Measurements from ENCODE around the gene KRTAP5-8.
"Not testable (repeated sequence)": the region's sequence is repeated elsewhere in the genome, so short reads cannot be mapped to it uniquely, and the experiment has no call there.

Gene KRTAP5-8

GRCh38 chr11:71544525-71545214, 6.8 kb downstream of the KRTAP5-8 start:
- FAIRE-seq: no peak

GRCh38 chr11:71545405-71545966, 7.7 kb downstream of the KRTAP5-8 start:
- no peak for FAIRE-seq

GRCh38 chr11:71548120-71548519, 10.3 kb downstream of the KRTAP5-8 start, which contains the start of gene KRTAP5-9:
Gene KRTAP5-9 (plus strand): TSS chr11:71548420. CDS start chr11:71548658, 238 bp downstream.
- no peak for FAIRE-seq

DNA sequence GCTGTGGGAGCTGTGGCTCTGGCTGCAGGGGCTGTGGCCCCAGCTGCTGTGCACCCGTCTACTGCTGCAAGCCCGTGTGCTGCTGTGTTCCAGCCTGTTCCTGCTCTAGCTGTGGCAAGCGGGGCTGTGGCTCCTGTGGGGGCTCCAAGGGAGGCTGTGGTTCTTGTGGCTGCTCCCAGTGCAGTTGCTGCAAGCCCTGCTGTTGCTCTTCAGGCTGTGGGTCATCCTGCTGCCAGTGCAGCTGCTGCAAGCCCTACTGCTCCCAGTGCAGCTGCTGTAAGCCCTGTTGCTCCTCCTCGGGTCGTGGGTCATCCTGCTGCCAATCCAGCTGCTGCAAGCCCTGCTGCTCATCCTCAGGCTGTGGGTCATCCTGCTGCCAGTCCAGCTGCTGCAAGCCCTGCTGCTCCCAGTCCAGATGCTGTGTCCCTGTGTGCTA, 10.9 kb downstream of the KRTAP5-8 start:
- no peak for FAIRE-seq

- FAIRE-seq: no peak
Measured at GRCh38 chr11:71551711-71552110, 13.9 kb downstream of the KRTAP5-8 start.

DNA sequence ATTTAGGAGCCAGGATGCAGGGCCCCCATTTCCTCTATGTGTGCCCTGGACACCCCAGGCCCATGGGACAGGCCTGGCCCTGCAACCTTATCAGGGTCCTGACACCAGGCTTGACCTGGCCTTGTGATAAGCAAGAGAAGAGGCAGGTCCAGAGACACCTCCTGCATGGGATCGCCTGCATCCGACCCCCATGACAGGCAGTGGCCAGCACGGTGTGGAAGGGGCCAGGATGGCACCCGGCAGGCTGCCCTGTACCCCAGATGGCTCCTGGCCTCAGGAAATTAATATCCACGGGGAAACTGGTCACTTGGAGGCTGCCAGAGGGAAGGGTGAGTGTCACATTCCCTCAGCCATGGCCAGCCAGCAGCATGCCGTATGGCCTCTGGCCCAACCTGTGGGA, 17.2 kb downstream of the KRTAP5-8 start:
- no peak for FAIRE-seq

DNA sequence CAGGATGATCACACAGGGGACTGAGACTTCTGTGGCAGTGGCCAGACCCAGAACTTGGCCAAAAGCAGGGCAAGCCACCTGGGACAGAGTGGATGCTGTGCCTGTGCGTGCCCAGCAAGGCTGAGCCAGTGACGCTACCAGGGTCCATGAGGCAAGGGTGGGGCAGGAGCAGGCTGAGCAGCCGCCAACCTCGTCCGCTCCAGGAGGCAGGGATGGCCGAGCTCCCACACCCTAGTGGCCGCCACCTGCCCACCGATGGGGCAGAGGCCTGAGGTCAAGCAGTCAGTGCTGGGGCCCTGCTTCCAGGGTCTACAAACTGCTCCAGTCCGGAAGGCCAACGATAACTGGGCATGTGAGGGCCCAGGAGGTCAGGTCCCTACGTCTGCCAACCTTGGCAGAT, 17.7 kb downstream of the KRTAP5-8 start:
- no peak for FAIRE-seq

GRCh38 chr11:71556018-71556417, 18.2 kb downstream of the KRTAP5-8 start:
- FAIRE-seq: no peak

GRCh38 chr11:71557257-71557656, 19.4 kb downstream of the KRTAP5-8 start:
- no peak for FAIRE-seq

- no peak for FAIRE-seq
Measured at GRCh38 chr11:71558996-71559395, 21.2 kb downstream of the KRTAP5-8 start.

GRCh38 chr11:71562120-71562519, 24.3 kb downstream of the KRTAP5-8 start:
- no peak for FAIRE-seq

- no peak for FAIRE-seq
Measured at GRCh38 chr11:71563406-71563805, 25.6 kb downstream of the KRTAP5-8 start.

- no peak for FAIRE-seq
Measured at GRCh38 chr11:71564430-71564829, 26.6 kb downstream of the KRTAP5-8 start.

DNA sequence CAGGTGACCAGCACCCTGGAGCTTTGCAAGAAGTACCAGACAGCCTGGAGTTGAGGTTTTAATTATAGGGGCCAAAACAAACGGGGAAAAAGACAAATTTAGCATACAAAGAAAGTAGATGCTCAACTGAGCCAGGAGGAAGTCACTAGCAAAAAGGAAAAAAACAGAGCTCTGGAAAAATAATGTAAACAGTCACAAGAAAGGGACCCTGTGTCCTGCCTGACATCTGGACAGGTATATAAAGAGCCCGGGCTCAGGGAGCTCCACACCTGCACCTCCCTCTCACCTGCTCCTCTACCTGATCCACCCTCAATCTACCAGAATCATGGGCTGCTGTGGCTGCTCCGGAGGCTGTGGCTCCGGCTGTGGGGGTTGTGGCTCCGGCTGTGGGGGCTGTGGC, 27.4 kb downstream of the KRTAP5-8 start, which contains the start of gene KRTAP5-10:
Gene KRTAP5-10, plus strand, starts transcription at position 301 of the 400 bp plus-strand sequence. Its CDS starts 25 bp downstream, at position 326.
- FAIRE-seq: no peak

- FAIRE-seq: no peak
Measured at GRCh38 chr11:71566081-71566620, 28.3 kb downstream of the KRTAP5-8 start.

DNA sequence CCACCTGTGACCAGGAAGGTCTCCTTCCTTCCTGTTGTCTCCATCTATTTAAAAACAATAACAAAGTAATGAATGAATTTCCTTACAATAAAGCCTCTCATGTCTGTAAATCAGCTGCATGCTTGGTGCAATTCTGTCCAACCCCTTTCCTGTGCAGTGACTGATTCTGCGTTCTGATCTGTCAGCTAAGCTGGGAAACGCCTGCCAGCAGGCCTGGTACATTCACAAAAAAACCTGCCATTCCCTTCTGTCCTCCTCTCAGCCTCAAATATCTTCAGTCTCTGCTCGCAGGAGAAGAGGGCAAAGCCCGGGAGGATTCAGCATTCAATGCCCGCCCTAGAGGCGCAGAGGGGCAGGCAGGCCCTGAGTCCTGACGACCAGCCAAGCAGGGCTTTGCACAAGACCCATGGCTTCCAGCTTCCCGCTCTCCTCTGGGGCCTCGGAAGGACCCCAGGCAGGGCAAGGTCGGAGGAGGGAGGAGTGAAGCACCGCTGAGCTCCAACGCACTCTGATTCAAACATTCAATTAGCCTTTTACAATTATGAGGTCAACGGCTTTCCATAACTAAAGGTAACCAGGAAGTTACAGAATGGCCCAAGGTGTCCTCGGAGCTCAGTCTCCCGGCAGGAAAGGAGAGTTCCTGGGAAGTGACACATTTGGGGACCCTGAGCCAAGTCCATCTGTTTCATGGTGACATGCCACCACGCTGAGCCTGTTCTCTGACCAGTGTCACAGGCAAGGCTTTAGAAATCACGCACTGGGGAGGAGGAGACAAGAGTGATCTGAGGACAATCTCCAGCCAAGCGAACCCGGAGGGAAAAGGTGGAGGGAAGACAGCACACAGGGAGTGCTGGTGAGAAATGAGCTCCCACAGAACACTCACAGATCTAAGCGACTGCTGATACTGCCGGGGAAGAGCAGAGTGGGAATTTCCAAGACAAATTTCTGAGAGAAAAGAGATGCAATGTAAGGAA, 29.1 kb downstream of the KRTAP5-8 start:
- FAIRE-seq: not testable (repeated sequence)

DNA sequence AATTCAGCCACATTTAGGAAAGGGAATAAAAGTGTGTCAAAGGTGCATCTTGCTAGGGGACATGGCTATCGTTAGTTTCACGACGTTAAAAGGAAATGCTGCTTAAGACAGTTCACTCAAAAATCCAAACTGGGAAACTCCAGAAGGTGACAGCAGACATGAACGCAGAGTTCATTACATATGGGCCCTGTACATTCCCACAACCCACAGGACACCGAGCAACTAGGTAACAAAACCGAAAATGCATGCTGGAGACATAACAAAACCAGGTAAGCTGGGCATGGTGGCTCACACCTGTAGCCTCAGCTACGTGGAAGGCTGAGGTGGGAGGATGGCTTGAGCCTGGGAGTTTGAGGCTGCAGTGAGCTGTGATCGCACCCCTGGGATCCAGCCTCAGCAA, 29.8 kb downstream of the KRTAP5-8 start:
- not testable (repeated sequence) for FAIRE-seq

DNA sequence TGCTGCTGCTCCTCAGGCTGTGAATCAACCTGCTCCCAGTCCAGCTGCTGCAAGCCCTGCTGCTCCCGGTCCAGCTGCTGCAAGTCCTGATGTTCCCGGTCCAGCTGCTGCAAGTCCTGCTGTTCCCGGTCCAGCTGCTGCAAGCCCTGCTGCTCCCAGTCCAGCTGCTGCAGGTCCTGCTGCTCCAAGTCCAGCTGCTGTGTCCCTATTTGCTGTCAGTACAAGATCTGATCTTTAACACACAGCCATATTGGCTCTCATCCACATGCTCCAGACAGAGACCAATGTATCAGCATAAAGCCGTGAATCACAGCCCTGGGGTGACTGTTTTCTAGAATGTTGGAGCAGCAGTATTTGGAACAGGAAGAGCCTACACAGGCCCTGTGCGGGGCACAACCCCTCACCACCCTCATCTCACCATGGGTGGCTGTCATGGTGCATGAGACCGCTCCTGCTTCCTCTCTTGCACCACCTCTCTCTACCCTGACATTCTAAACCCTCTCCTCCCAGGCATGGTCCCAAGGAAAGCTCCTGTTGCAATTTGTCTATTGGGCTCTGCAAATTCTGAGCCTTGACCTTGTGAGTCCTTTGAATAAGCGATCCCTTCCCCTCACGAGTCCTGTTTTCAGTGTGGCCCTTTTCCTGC, 31.0 kb downstream of the KRTAP5-8 start:
- FAIRE-seq: no peak

DNA sequence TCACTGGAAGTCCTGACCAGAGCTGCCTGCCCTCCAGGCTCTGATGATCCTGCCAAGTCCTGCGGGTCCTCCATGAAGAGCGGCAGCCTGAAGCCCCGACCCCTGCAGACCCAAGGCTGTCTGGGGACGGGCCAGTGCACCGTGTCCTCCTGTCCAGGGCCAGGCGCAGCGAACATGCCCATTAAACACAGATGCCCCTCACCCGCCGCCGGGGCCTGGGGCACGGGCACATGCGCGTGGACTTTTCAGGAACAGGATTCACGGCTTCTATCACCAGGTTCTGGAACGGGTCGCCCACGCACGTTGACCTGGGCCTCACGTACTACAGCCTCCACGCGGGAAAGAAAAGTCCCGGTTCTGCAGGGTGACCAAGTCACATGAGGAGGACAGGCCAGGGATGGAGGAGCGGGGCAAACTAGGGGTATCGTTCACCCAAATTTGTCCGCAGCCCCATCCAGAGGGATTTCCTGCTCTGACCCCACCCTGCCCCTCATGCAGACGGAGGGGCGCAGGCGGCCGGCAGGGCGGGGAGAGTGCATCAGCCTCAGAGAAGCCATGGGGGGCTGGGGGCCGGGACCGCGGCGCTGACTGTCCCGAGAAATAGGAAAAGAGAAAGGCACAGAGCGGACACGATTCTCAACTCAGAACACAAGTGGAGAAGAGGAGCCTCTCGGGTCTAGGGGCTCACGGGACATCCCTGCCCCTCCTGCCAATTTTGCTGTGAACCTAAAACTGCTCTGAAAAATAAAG, 33.5 kb downstream of the KRTAP5-8 start:
- FAIRE-seq: not testable (repeated sequence)

DNA sequence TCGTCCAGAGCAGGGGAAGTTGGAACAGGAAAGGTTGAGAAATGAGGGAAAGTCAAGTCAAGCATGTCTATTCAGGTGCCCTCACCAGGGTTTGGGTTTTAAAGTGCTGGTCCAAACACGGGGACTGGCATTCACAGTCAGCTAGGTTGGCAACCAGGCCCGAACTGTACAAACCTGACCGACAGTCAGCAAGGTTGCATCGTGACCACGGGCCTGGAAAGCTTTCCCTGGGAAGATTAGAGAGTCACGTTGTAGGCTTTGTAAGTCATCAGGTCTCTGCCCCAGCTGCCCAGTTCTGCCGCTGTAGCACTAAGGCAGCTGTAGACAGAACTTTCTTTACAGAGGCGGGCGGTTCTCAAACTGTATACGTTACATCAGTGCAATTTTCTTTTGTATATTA, 35.0 kb downstream of the KRTAP5-8 start:
- FAIRE-seq: no peak

DNA sequence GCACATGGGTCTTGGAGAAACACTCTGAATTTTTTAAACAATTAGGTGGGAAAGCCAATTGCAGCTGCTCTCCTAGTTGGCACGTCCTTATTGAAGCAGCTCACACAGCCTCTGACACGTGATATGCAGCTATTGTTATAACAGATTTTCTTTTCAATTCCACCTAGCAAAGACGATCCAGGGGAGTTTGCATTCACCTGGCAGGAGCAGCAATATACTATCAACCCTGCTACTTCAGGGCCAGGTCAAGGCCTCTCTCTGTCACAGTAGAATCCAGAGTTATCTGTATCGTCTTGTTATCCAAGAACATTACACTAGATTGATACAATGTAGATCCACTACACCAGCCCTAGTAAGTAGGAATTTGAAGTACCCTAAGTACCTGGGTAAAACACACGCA, 36.6 kb downstream of the KRTAP5-8 start:
- no peak for FAIRE-seq
